SU-DHL-6 (cell line): ENCODE measurements around the gene CACNA2D1.

Experiments
- EZH2phosphoT487 ChIP-seq: fragments of 200-600 bp; sonication (generic), shearing (Covaris generic); conservative IDR thresholded peaks from 2 replicates; pipeline ENCODE4 v1.6.1; 2018; ENCODE audit warnings: mild to moderate bottlenecking, antibody characterized with exemption, low read length, moderate library complexity, mixed read lengths
- TF ChIP-seq, protein P1 (sequence below): fragments of 200-600 bp; sonication (generic); IDR thresholded peaks from one replicate; pipeline ENCODE4 v1.5.1; 2017; ENCODE audit warnings: antibody characterized with exemption, mild to moderate bottlenecking, low read length, moderate library complexity; ENCODE audit not compliant: insufficient read depth, poor library complexity, severe bottlenecking

DNA sequence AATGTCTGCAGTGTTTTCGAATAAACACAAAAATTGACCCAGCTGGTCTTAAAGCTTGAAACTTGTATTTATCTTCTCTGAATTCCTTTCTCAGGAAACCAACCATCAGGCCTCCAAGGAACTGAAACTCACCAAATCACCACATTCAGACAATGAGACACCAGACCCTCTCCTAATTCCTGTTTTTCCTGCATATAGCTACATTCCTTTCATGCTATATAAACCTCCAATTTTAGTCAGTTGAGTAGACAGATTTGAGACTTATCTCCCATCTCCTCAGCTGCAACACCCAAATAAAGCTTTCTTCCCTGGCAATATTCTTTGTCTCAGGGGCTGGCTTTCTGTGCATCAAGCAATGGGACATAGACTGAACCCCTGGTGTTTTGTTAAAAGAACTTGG lies 317.0 kb downstream of the CACNA2D1 start:
- TF ChIP-seq, protein P1, sequence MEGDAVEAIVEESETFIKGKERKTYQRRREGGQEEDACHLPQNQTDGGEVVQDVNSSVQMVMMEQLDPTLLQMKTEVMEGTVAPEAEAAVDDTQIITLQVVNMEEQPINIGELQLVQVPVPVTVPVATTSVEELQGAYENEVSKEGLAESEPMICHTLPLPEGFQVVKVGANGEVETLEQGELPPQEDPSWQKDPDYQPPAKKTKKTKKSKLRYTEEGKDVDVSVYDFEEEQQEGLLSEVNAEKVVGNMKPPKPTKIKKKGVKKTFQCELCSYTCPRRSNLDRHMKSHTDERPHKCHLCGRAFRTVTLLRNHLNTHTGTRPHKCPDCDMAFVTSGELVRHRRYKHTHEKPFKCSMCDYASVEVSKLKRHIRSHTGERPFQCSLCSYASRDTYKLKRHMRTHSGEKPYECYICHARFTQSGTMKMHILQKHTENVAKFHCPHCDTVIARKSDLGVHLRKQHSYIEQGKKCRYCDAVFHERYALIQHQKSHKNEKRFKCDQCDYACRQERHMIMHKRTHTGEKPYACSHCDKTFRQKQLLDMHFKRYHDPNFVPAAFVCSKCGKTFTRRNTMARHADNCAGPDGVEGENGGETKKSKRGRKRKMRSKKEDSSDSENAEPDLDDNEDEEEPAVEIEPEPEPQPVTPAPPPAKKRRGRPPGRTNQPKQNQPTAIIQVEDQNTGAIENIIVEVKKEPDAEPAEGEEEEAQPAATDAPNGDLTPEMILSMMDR, result no peak
- no peak for TF ChIP-seq EZH2phosphoT487
